KMS-11 (cell line): Measurements from ENCODE around the gene OR7E24.

Source experiments
- H2AFZ ChIP-seq: fragments of 200-600 bp; sonication (generic); 2 replicates; pipeline ENCODE4 v1.6.1; 2016; ENCODE audit warnings: antibody characterized with exemption, mixed run types, low read depth
- H3K27ac ChIP-seq: fragments of 200-600 bp; sonication (generic); 2 replicates; pipeline ENCODE4 v1.6.1; 2016; ENCODE audit warnings: mild to moderate bottlenecking, mixed run types
- H3K27me3 ChIP-seq: fragments of 200-600 bp; sonication (generic); 2 replicates; pipeline ENCODE4 v1.6.1; 2017; ENCODE audit warnings: mild to moderate bottlenecking, low read depth, mixed run types, moderate library complexity; ENCODE audit not compliant: insufficient read depth
- H3K36me3 ChIP-seq: fragments of 200-600 bp; sonication (generic); 2 replicates; pipeline ENCODE4 v1.6.1; 2017; ENCODE audit warnings: mild to moderate bottlenecking, mixed run types; ENCODE audit not compliant: insufficient read depth
- H3K4me1 ChIP-seq: fragments of 200-600 bp; sonication (generic); 2 replicates; pipeline ENCODE4 v1.6.1; 2016; ENCODE audit warnings: mild to moderate bottlenecking, low read depth, mixed run types; ENCODE audit not compliant: poor library complexity, severe bottlenecking
- H3K4me2 ChIP-seq: fragments of 200-600 bp; sonication (generic); 2 replicates; pipeline ENCODE4 v1.7.0; 2016; ENCODE audit warnings: mild to moderate bottlenecking, mixed run types
- H3K4me3 ChIP-seq: fragments of 200-600 bp; sonication (generic); IDR thresholded peaks from 2 replicates; pipeline ENCODE4 v1.6.1; 2017; ENCODE audit warnings: low read depth, low read length, mixed read lengths; ENCODE audit not compliant: insufficient read depth
- H3K79me2 ChIP-seq: fragments of 200-600 bp; sonication (generic); 2 replicates; pipeline ENCODE4 v1.6.1; 2016; ENCODE audit warnings: low read depth, mixed run types; ENCODE audit not compliant: insufficient read depth
- H3K9ac ChIP-seq: fragments of 200-600 bp; sonication (generic); 2 replicates; pipeline ENCODE4 v1.6.1; 2016; ENCODE audit warnings: mild to moderate bottlenecking, mixed run types
- H4K20me1 ChIP-seq: fragments of 200-600 bp; sonication (generic); 2 replicates; pipeline ENCODE4 v1.6.1; 2016; ENCODE audit warnings: mild to moderate bottlenecking, mixed run types; ENCODE audit not compliant: insufficient read depth
- TF ChIP-seq, protein P1 (sequence below): fragments of 200-600 bp; sonication (generic); conservative IDR thresholded peaks from 2 replicates; pipeline ENCODE4 v1.6.1; 2017; ENCODE audit warnings: low read depth, mild to moderate bottlenecking, antibody characterized with exemption, low read length, moderate library complexity, mixed read lengths

OR7E24 gene

DNA sequence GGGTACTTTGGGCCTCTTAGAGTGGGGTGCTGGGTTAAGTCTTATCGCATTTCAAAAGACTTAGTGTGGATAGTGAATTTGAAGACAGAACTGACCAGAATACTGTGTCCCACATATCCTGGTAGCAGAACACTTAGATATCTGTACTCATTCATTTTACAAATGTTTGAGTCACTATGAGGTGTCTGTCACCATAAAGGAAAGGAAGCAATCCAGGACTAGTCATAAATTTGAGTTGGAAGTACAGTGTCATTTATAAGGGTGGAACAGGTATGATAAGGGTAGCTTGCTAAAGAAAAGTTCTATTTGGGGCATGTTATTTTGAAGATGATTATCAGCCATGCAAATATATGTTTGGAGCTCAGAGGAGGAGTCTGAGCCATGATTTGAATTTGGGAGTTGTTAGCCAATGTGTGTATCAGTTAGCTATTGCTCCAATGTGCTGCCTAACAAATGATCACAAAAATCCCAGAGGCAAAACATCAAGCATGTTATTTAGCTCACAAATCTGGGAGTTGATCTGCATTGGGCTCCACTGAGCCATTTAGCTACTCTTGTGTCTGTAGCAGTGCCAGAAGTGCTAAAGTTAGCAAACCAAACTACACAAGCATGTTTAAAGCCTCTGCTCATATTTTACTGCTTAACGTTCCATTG lies 38.6 kb downstream of the OR7E24 start:
- no peak overlapping the region for H3K27ac ChIP-seq
- H4K20me1 ChIP-seq: no peaks in the 10 kb centered on the region
- TF ChIP-seq, protein P1, sequence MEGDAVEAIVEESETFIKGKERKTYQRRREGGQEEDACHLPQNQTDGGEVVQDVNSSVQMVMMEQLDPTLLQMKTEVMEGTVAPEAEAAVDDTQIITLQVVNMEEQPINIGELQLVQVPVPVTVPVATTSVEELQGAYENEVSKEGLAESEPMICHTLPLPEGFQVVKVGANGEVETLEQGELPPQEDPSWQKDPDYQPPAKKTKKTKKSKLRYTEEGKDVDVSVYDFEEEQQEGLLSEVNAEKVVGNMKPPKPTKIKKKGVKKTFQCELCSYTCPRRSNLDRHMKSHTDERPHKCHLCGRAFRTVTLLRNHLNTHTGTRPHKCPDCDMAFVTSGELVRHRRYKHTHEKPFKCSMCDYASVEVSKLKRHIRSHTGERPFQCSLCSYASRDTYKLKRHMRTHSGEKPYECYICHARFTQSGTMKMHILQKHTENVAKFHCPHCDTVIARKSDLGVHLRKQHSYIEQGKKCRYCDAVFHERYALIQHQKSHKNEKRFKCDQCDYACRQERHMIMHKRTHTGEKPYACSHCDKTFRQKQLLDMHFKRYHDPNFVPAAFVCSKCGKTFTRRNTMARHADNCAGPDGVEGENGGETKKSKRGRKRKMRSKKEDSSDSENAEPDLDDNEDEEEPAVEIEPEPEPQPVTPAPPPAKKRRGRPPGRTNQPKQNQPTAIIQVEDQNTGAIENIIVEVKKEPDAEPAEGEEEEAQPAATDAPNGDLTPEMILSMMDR: no peak
- H3K79me2 ChIP-seq: no peaks in the 10 kb centered on the region
- H3K27me3 ChIP-seq: no peaks in the 10 kb centered on the region
- no peaks in the 10 kb centered on the region for H3K36me3 ChIP-seq
- H3K4me3 ChIP-seq: no peak overlapping the region
- no peak overlapping the region for H3K4me2 ChIP-seq
- H2AFZ ChIP-seq: no peak overlapping the region
- H3K4me1 ChIP-seq: no peaks in the 10 kb centered on the region
- H3K9ac ChIP-seq: no peak overlapping the region

GRCh38 chr19:9295411-9295849 lies 44.7 kb downstream of the OR7E24 start:
- no peaks in the 10 kb centered on the region for H3K4me1 ChIP-seq
- no peaks in the 10 kb centered on the region for H3K27me3 ChIP-seq
- H3K9ac ChIP-seq: no peak overlapping the region
- no peaks in the 10 kb centered on the region for H4K20me1 ChIP-seq
- no peaks in the 10 kb centered on the region for H3K79me2 ChIP-seq
- H3K36me3 ChIP-seq: no peaks in the 10 kb centered on the region
- H2AFZ ChIP-seq: no peak overlapping the region
- H3K4me2 ChIP-seq: no peak overlapping the region
- no peak overlapping the region for H3K4me3 ChIP-seq
- no peak overlapping the region for H3K27ac ChIP-seq
- TF ChIP-seq, protein P1: no peak

GRCh38 chr19:9296336-9296735 lies 45.6 kb downstream of the OR7E24 start:
- no peak overlapping the region for H3K4me2 ChIP-seq
- no peak overlapping the region for H2AFZ ChIP-seq

More at GRCh38 chr19:9296336-9296735, 45.6 kb downstream of the OR7E24 start:
- Histone ChIP-seq H3K4me3 (no peak overlapping the region), H4K20me1 (no peaks in the 10 kb centered on the region), H3K79me2 (no peaks in the 10 kb centered on the region), H3K4me1 (no peaks in the 10 kb centered on the region), H3K9ac (no peak overlapping the region), H3K27me3 (no peaks in the 10 kb centered on the region), H3K36me3 (no peaks in the 10 kb centered on the region), H3K27ac (no peak overlapping the region)
- TF ChIP-seq, protein P1: no peak
